Loucy (cell line): Measurements from ENCODE around the gene ETNPPL.

Source experiments
- H2AFZ ChIP-seq: fragments of 200-600 bp; sonication (generic); 2 replicates; pipeline ENCODE4 v1.6.0; 2016; ENCODE audit warnings: antibody characterized with exemption, mild to moderate bottlenecking, low read length, moderate library complexity
- H3F3A ChIP-seq: fragments of 200-600 bp; 2 replicates; pipeline ENCODE4 v1.6.0; 2016; ENCODE audit warnings: antibody characterized with exemption, low read depth, mild to moderate bottlenecking
- H3K27me3 ChIP-seq: fragments of 200-600 bp; sonication (generic); 2 replicates; pipeline ENCODE4 v1.6.1; 2014; ENCODE audit warnings: low read length, mild to moderate bottlenecking; ENCODE audit not compliant: insufficient read depth, poor library complexity, severe bottlenecking
- H3K36me3 ChIP-seq: fragments of 200-600 bp; sonication (generic); 2 replicates; pipeline ENCODE4 v1.6.1; 2016; ENCODE audit warnings: low read length; ENCODE audit not compliant: insufficient read depth
- H3K4me1 ChIP-seq: fragments of 200-600 bp; sonication (generic); 2 replicates; pipeline ENCODE4 v1.5.1; 2014; ENCODE audit warnings: low read length, mild to moderate bottlenecking; ENCODE audit not compliant: insufficient read depth, poor library complexity, severe bottlenecking
- H3K4me2 ChIP-seq: fragments of 200-600 bp; sonication (generic); 2 replicates; pipeline ENCODE4 v1.6.0; 2014; ENCODE audit warnings: antibody characterized with exemption, low read length, low read depth, mild to moderate bottlenecking; ENCODE audit not compliant: poor library complexity, severe bottlenecking
- H3K4me3 ChIP-seq: fragments of 200-600 bp; sonication (generic); 2 replicates; pipeline ENCODE4 v1.5.1; 2014; ENCODE audit warnings: low read length, mild to moderate bottlenecking, mixed read lengths; ENCODE audit not compliant: poor library complexity, severe bottlenecking
- H3K79me2 ChIP-seq: fragments of 200-600 bp; sonication (generic); 2 replicates; pipeline ENCODE4 v1.6.1; 2014; ENCODE audit warnings: low read length; ENCODE audit not compliant: insufficient read depth
- H3K9ac ChIP-seq: fragments of 200-600 bp; sonication (generic); 2 replicates; pipeline ENCODE4 v1.6.0; 2014; ENCODE audit warnings: mild to moderate bottlenecking, low read depth, low read length, moderate library complexity; ENCODE audit not compliant: poor library complexity, severe bottlenecking
- H3K9me2 ChIP-seq: fragments of 200-600 bp; sonication (generic); replicated peaks from 2 replicates; pipeline ENCODE4 v1.6.1; 2016; ENCODE audit warnings: low read depth, low read length, mixed read lengths
- H3K9me3 ChIP-seq: fragments of 200-600 bp; sonication (generic); 2 replicates; pipeline ENCODE4 v1.6.1; 2014; ENCODE audit warnings: mild to moderate bottlenecking, antibody characterized with exemption, low read length, low read depth; ENCODE audit not compliant: insufficient read depth
- H4K20me1 ChIP-seq: fragments of 200-600 bp; sonication (generic); 2 replicates; pipeline ENCODE4 v1.6.0; 2014; ENCODE audit warnings: antibody characterized with exemption, low read length, mild to moderate bottlenecking; ENCODE audit not compliant: insufficient read depth, poor library complexity, severe bottlenecking
- CTCF ChIP-seq: fragments of 200-600 bp; sonication (generic); conservative IDR thresholded peaks from 2 replicates; pipeline ENCODE4 v1.5.1; 2014; ENCODE audit warnings: mild to moderate bottlenecking, antibody characterized with exemption, low read length
- EZH2phosphoT487 ChIP-seq: fragments of 200-600 bp; IDR thresholded peaks from 2 replicates; pipeline ENCODE4 v1.6.1; 2018; ENCODE audit warnings: antibody characterized with exemption, mild to moderate bottlenecking, moderate library complexity, borderline replicate concordance

ETNPPL gene

DNA sequence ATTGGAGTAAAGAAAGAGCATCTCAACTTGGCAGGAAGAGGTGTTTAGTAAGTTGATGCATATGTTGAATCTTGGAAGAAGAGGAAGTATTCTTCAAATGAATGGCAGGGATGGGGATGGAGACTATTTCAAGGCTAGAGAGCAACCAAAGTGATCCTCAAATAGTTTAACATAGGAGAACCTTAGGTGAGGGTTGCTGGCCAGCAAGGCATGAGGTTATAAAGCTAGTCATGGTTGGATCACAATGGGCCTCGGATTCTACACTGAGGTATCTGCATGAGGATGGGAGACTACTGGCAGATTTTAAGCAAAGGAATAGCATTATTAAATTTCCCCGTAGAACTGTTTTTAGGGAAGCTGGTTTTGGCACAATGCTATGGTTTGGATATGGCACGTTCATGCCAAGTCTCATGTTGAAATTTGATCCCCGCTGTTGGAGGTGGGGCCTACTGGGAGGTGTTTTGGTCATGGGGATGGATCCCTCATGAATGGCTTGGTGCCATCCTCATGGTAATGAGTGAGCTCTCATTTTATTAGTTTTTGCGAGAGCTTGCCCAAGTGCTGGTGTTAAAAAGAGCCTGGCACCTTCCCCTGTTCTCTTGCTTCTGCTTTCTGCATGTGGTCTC, 41.9 kb upstream of the ETNPPL start:
- no peaks in the 10 kb centered on the region for H3K36me3 ChIP-seq
- no peaks in the 10 kb centered on the region for H3K9me3 ChIP-seq
- no peaks in the 10 kb centered on the region for H4K20me1 ChIP-seq
- H3K79me2 ChIP-seq = no peaks in the 10 kb centered on the region
- H2AFZ ChIP-seq = no peak overlapping the region
- H3K27me3 ChIP-seq = no peaks in the 10 kb centered on the region
- H3K4me1 ChIP-seq = no peaks in the 10 kb centered on the region
- no peak overlapping the region for H3K4me3 ChIP-seq
- no peaks in the 10 kb centered on the region for H3K9me2 ChIP-seq
- no peak overlapping the region for H3K9ac ChIP-seq
- H3K4me2 ChIP-seq = no peak overlapping the region
- no peaks in the 10 kb centered on the region for H3F3A ChIP-seq
- no peak for TF ChIP-seq CTCF
- TF ChIP-seq EZH2phosphoT487 = no peak

GRCh38 chr4:108799306-108799705, 36.5 kb upstream of the ETNPPL start:
- Histone ChIP-seq H2AFZ (no peak overlapping the region), H3K79me2 (no peaks in the 10 kb centered on the region), H3K9me3 (no peaks in the 10 kb centered on the region), H3K9ac (no peak overlapping the region), H3F3A (no peaks in the 10 kb centered on the region), H3K4me2 (no peak overlapping the region), H3K9me2 (no peaks in the 10 kb centered on the region), H4K20me1 (no peaks in the 10 kb centered on the region), H3K4me3 (no peak overlapping the region), H3K36me3 (no peaks in the 10 kb centered on the region), H3K27me3 (no peaks in the 10 kb centered on the region), H3K4me1 (no peaks in the 10 kb centered on the region)
- no peak for TF ChIP-seq CTCF
- TF ChIP-seq EZH2phosphoT487 = no peak

GRCh38 chr4:108796173-108796572, 33.3 kb upstream of the ETNPPL start:
- Histone ChIP-seq H3K79me2 (no peaks in the 10 kb centered on the region), H3K36me3 (no peaks in the 10 kb centered on the region), H3K4me1 (no peaks in the 10 kb centered on the region), H3K27me3 (no peaks in the 10 kb centered on the region), H3K9me2 (no peaks in the 10 kb centered on the region), H4K20me1 (no peaks in the 10 kb centered on the region), H3K9ac (no peak overlapping the region), H3K4me3 (no peak overlapping the region), H3F3A (no peaks in the 10 kb centered on the region), H3K4me2 (no peak overlapping the region), H3K9me3 (no peaks in the 10 kb centered on the region), H2AFZ (no peak overlapping the region)
- TF ChIP-seq EZH2phosphoT487 = no peak
- TF ChIP-seq CTCF = no peak
